Suppressor macrophage treated with lipopolysaccharide for 4 hours (primary cell): ENCODE measurements around the gene ABCC12.
"Not testable (repeated sequence)": the region's sequence is repeated elsewhere in the genome, so short reads cannot be mapped to it uniquely, and the experiment has no call there.

Experiments
- DNase-seq: peaks from one replicate; pipeline ENCODE4 v3.0.0-alpha.2; 2020

The ABCC12 gene

GRCh38 chr16:48155926-48156789 is at the start of gene ABCC12:
TSS of gene ABCC12 (minus strand) at chr16:48155993. CDS start at chr16:48146424, 9,569 bp downstream.
- DNase-seq, result no peak

- no peak for DNase-seq
Measured at GRCh38 chr16:48204825-48205151, 49.0 kb upstream of the ABCC12 start.

GRCh38 chr16:48203974-48204824 is 48.4 kb upstream of the ABCC12 start:
- no peak for DNase-seq

GRCh38 chr16:48201515-48202201 is 45.9 kb upstream of the ABCC12 start:
- DNase-seq, result peak; percentile 31

- DNase-seq, result no peak
Measured at GRCh38 chr16:48197294-48197693, 41.5 kb upstream of the ABCC12 start.

- no peak for DNase-seq
Measured at GRCh38 chr16:48194828-48195556, 39.2 kb upstream of the ABCC12 start.

GRCh38 chr16:48193846-48194245 is 38.1 kb upstream of the ABCC12 start:
- no peak for DNase-seq

GRCh38 chr16:48188449-48189102 is 32.8 kb upstream of the ABCC12 start:
- DNase-seq, result peak; percentile 90

- no peak for DNase-seq
Measured at GRCh38 chr16:48187779-48188178, 32.0 kb upstream of the ABCC12 start.

- no peak for DNase-seq
Measured at GRCh38 chr16:48184681-48185080, 28.9 kb upstream of the ABCC12 start.

GRCh38 chr16:48182979-48183537 is 27.3 kb upstream of the ABCC12 start:
- DNase-seq, result no peak

- not testable (repeated sequence) for DNase-seq
Measured at GRCh38 chr16:48181746-48182520, 26.1 kb upstream of the ABCC12 start.

GRCh38 chr16:48180868-48181480 is 25.2 kb upstream of the ABCC12 start:
- DNase-seq, result no peak

- no peak for DNase-seq
Measured at GRCh38 chr16:48176635-48177408, 21.0 kb upstream of the ABCC12 start.

- DNase-seq, result no peak
Measured at GRCh38 chr16:48173889-48174288, 18.1 kb upstream of the ABCC12 start.

GRCh38 chr16:48172682-48173081 is 16.9 kb upstream of the ABCC12 start:
- no peak for DNase-seq

GRCh38 chr16:48169896-48170295 is 14.1 kb upstream of the ABCC12 start:
- no peak for DNase-seq

- peak; percentile 67 for DNase-seq
Measured at GRCh38 chr16:48168075-48168474, 12.3 kb upstream of the ABCC12 start.

GRCh38 chr16:48166617-48167016 is 10.8 kb upstream of the ABCC12 start:
- not testable (repeated sequence) for DNase-seq
